Spleen (tissue), 3 donors: Measurements from ENCODE around the gene SPATA6.

Experiments
- POLR2A ChIP-seq, 3 donors: fragments of 450-650 bp; IDR thresholded peaks; one replicate each; pipeline ENCODE4 v1.5.1; 2017; ENCODE audit warnings: antibody characterized with exemption in 3 of 3, mild to moderate bottlenecking in 1 of 3
- POLR2AphosphoS5 ChIP-seq, 3 donors: sonication (generic); formaldehyde crosslinking; IDR thresholded peaks; one replicate each; pipeline ENCODE4 v1.5.1; 2017; ENCODE audit warnings: antibody characterized with exemption in 3 of 3

DNA sequence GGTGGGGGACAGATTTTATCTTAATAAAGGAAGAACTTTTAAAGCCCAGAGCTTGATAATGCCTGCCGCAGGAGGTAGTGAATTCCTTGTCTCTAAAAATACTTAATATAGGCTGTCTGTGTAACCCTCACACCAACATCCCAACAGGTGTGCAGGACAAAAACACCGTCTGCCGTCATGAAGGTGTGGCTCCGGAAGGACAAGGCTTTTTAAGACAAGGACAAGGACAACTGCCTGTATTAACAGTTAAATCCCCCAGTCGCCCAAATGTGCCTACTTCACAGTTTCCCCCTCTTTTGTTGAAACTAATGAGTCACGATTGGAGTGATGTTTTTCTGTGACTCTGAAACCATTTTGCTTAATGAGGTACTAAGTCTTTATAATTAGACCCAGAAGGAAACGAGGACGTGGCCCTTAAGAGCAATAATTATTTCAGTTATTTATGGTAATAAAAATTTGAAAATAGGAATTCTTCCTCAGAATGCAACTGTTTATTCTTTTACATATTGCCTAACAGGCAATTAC, 27.3 kb upstream of the SPATA6 start:
- TF ChIP-seq POLR2AphosphoS5 (IDR thresholded peaks at IDR 0.05): no peak
- TF ChIP-seq POLR2A (IDR thresholded peaks at IDR 0.05): no peak
